ENCODE data around the gene LAMA2.

DNA sequence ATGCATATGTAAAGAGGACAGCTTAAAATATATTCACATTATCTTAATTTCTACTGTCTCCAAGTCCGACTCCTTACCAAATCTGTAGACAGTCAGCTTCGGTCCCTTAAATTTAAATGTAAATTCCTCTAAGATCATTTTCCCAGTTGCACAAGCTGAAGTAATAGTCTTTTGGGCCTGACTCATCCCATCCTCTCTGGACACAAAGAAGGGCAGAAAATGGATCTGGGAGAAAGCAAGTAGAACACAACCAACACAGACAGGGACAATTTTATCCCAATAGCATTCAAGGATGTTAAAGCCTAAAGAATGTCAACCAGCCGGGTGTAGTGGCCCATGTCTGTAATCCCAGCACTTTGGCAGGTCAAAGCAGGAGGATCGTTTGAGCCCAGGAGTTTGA is 598.8 kb downstream of the LAMA2 start:
- TF ChIP-seq ZC3H4 (CRISPR knock-in tag; IDR thresholded peaks at IDR 0.05; ENCODE audit: borderline replicate concordance) (no peak), ZFP37 (CRISPR knock-in tag; IDR thresholded peaks at IDR 0.05; ENCODE audit: borderline replicate concordance) (no peak), ZNF326 (CRISPR knock-in tag; IDR thresholded peaks at IDR 0.05; ENCODE audit: borderline replicate concordance) (no peak), MAFK (conservative IDR thresholded peaks at IDR 0.05 in 1 of 2, IDR thresholded peaks at IDR 0.05 in 1 of 2; ENCODE audit: low read length in 2 of 2) (no peak), MYNN (CRISPR knock-in tag; IDR thresholded peaks at IDR 0.05; ENCODE audit: low read depth) (no peak), MTA1 (CRISPR knock-in tag; IDR thresholded peaks at IDR 0.05; ENCODE audit: borderline replicate concordance) (no peak), POLR2AphosphoS2 (IDR thresholded peaks at IDR 0.05; ENCODE audit: low read depth, low read length) (no peak)

Data from HepG2 (cell line).